ENCODE measurements around the gene SMARCD3. TPM values are rescaled to one million over a fixed set of nuclear protein-coding genes. Genes with fewer than 3 reads are reported as not detected.

Gene SMARCD3
- total and polyA plus RNA-seq, 2 donors (not counting 1 experiment from before 2014, with no cell fraction given), result 23.8 to 30.7 TPM

DNA sequence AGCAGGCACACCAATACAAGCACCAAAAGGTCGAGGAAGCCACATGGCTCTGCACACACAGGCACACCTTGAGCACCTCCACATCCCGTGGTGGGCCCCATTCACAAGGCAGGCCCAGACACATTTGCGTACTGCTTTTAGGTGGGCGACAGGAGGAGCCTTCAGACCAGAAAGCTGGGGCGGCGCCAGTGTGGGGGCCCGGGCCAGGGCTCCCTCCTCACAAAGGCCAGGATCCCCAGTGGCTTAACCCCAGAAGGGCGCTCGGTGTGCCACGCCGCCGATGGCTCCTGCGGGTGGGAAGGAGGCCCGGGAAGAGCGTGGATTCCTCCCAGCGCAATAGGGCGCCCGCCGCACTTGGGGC is 2.8 kb upstream of the SMARCD3 start:
- TF ChIP-seq, protein P1, sequence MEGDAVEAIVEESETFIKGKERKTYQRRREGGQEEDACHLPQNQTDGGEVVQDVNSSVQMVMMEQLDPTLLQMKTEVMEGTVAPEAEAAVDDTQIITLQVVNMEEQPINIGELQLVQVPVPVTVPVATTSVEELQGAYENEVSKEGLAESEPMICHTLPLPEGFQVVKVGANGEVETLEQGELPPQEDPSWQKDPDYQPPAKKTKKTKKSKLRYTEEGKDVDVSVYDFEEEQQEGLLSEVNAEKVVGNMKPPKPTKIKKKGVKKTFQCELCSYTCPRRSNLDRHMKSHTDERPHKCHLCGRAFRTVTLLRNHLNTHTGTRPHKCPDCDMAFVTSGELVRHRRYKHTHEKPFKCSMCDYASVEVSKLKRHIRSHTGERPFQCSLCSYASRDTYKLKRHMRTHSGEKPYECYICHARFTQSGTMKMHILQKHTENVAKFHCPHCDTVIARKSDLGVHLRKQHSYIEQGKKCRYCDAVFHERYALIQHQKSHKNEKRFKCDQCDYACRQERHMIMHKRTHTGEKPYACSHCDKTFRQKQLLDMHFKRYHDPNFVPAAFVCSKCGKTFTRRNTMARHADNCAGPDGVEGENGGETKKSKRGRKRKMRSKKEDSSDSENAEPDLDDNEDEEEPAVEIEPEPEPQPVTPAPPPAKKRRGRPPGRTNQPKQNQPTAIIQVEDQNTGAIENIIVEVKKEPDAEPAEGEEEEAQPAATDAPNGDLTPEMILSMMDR (conservative IDR thresholded peaks at IDR 0.05 in 1 of 2, IDR thresholded peaks at IDR 0.05 in 1 of 2; ENCODE audit: low read depth in 1 of 2, low read length in 2 of 2), result no peak
- no peak for TF ChIP-seq EZH2 (IDR thresholded peaks at IDR 0.05; ENCODE audit: low read length, missing control alignments)
- peaks cover 5% of the 10 kb centered on the region for H3K79me2 ChIP-seq (ENCODE audit: control insufficient read depth, insufficient read depth, low read length)
- H3K4me1 ChIP-seq (ENCODE audit: control insufficient read depth, extremely low read depth, insufficient read depth, low read length), result peaks cover 29% of the 10 kb centered on the region
- H3K27ac ChIP-seq (ENCODE audit: insufficient read depth, low read length), result peak overlapping the region; percentile 1
- H3K9ac ChIP-seq (ENCODE audit: insufficient read depth, low read length), result peak overlapping the region; percentile 32
- no peak overlapping the region for H2AFZ ChIP-seq (ENCODE audit: low read length)
- no peaks in the 10 kb centered on the region for H3K36me3 ChIP-seq (ENCODE audit: control insufficient read depth, insufficient read depth, low read length)
- peak in 1 of 2 donors; percentile 35 for DNase-seq (ENCODE audit: low read depth in 2 of 2)
- H3K4me3 ChIP-seq (replicated peaks in 1 of 4; ENCODE audit: control extremely low read depth in 1 of 4, insufficient read depth in 1 of 4, low read depth in 3 of 4, low read length in 4 of 4), result peak overlapping the region in 3 of 4 experiments; percentile 3 to 58 (median 50)
- H4K20me1 ChIP-seq (ENCODE audit: control insufficient read depth, extremely low read depth, insufficient read depth, low read length), result no peaks in the 10 kb centered on the region
- peak overlapping the region; percentile 68 for H3K4me2 ChIP-seq (ENCODE audit: extremely low read depth, insufficient read depth, low read length)
- peaks cover 3% of the 10 kb centered on the region for H3K27me3 ChIP-seq (ENCODE audit: control insufficient read depth, insufficient read depth, low read length)
- H3K9me3 ChIP-seq (ENCODE audit: control insufficient read depth, insufficient read depth, low read depth, low read length), result no peaks in the 10 kb centered on the region

DNA sequence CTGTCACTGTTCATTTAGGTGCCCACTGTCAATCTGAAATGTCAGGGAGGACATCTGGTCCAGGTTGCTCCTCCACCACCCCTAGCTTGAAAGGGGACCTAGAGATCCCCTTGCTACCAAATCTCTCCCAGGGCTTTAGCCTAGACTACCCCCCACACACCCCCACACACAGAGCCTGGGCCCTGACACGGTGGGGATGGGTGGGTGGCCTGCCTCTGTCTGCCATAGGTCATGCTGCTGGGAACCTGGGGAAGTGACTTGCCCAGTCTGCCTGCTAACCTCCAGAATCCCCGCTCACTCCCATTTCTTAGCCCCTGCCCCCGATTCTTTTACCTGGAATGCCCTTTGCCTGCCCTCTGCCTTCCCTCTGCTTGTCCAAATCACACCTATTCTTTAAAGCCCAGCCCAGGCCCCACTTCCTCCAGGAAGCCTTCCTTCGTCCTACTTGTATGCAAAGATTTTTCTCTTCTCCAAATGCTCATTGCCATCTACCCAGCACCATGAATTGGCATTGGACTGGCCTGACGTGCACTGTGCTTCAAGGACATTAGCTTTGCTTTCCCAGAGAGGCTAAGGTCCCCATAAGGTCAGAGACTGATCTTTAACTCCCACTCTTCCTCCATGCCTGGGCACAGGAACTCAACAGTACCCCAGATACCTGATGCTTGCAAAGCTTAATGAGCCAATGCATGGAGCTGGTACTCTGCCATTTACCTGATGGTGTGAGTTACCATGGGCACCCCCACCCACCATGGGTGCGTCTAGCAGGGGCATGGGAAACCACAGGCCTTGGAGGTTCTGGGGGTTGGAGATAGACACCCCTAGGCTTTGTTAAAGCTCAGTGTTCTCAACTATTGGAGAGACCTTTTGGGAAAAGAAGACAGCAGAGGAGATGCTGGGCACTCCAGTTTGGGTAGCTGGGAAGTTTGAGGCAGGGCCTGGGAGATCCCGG is 2.0 kb upstream of the SMARCD3 start:
- Histone ChIP-seq H3K27me3 (ENCODE audit: control insufficient read depth, insufficient read depth, low read length) (peaks cover 3% of the 10 kb centered on the region), H2AFZ (ENCODE audit: low read length) (no peak overlapping the region), H3K9me3 (ENCODE audit: control insufficient read depth, insufficient read depth, low read depth, low read length) (no peaks in the 10 kb centered on the region), H4K20me1 (ENCODE audit: control insufficient read depth, extremely low read depth, insufficient read depth, low read length) (no peaks in the 10 kb centered on the region), H3K36me3 (ENCODE audit: control insufficient read depth, insufficient read depth, low read length) (no peaks in the 10 kb centered on the region), H3K4me2 (ENCODE audit: extremely low read depth, insufficient read depth, low read length) (peak overlapping the region; percentile 13), H3K4me1 (ENCODE audit: control insufficient read depth, extremely low read depth, insufficient read depth, low read length) (peaks cover 34% of the 10 kb centered on the region), H3K4me3 (replicated peaks in 1 of 4; ENCODE audit: control extremely low read depth in 1 of 4, insufficient read depth in 1 of 4, low read depth in 3 of 4, low read length in 4 of 4) (peak overlapping the region in 1 of 4 experiments; percentile 58), H3K27ac (ENCODE audit: insufficient read depth, low read length) (no peak overlapping the region), H3K79me2 (ENCODE audit: control insufficient read depth, insufficient read depth, low read length) (peaks cover 5% of the 10 kb centered on the region), H3K9ac (ENCODE audit: insufficient read depth, low read length) (no peak overlapping the region)
- TF ChIP-seq, protein P1 (conservative IDR thresholded peaks at IDR 0.05 in 1 of 2, IDR thresholded peaks at IDR 0.05 in 1 of 2; ENCODE audit: low read depth in 1 of 2, low read length in 2 of 2), result no peak
- no peak for TF ChIP-seq EZH2 (IDR thresholded peaks at IDR 0.05; ENCODE audit: low read length, missing control alignments)
- DNase-seq (ENCODE audit: low read depth in 2 of 2), result no peak

DNA sequence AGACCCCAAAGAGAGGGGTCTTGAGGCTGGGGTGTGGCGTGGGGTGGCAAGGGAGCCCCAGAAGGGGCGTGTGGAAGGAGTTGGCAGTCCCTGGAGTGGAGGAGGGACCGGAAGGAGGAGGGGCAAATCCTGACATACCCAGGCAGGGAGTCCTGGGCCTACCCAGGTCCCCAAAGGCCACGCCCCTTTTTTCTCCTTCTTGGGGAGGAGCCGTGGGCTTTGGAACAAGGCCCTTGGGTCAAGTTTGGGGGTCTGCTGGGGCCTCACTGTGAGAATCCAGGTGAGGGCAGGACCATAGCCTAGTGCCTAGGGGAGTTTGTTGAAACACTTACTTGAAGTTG is 1.2 kb upstream of the SMARCD3 start:
- peaks cover 40% of the 10 kb centered on the region for H3K4me1 ChIP-seq (ENCODE audit: control insufficient read depth, extremely low read depth, insufficient read depth, low read length)
- peaks cover 5% of the 10 kb centered on the region for H3K79me2 ChIP-seq (ENCODE audit: control insufficient read depth, insufficient read depth, low read length)
- no peak overlapping the region for H3K9ac ChIP-seq (ENCODE audit: insufficient read depth, low read length)
- peak overlapping the region; percentile 71 for H3K4me2 ChIP-seq (ENCODE audit: extremely low read depth, insufficient read depth, low read length)
- TF ChIP-seq, protein P1 (conservative IDR thresholded peaks at IDR 0.05 in 1 of 2, IDR thresholded peaks at IDR 0.05 in 1 of 2; ENCODE audit: low read depth in 1 of 2, low read length in 2 of 2), result no peak
- TF ChIP-seq EZH2 (IDR thresholded peaks at IDR 0.05; ENCODE audit: low read length, missing control alignments), result no peak
- H3K27ac ChIP-seq (ENCODE audit: insufficient read depth, low read length), result peak overlapping the region; percentile 52
- H3K4me3 ChIP-seq (replicated peaks in 1 of 4; ENCODE audit: control extremely low read depth in 1 of 4, insufficient read depth in 1 of 4, low read depth in 3 of 4, low read length in 4 of 4), result peak overlapping the region in 1 of 4 experiments; percentile 82
- no peaks in the 10 kb centered on the region for H4K20me1 ChIP-seq (ENCODE audit: control insufficient read depth, extremely low read depth, insufficient read depth, low read length)
- H3K27me3 ChIP-seq (ENCODE audit: control insufficient read depth, insufficient read depth, low read length), result no peaks in the 10 kb centered on the region
- H3K36me3 ChIP-seq (ENCODE audit: control insufficient read depth, insufficient read depth, low read length), result no peaks in the 10 kb centered on the region
- H3K9me3 ChIP-seq (ENCODE audit: control insufficient read depth, insufficient read depth, low read depth, low read length), result no peaks in the 10 kb centered on the region
- DNase-seq (ENCODE audit: low read depth in 2 of 2), result peak; percentile 49 to 63
- H2AFZ ChIP-seq (ENCODE audit: low read length), result no peak overlapping the region
